ENCODE data around the gene MEIS2. TPM values are rescaled to one million over a fixed set of nuclear protein-coding genes. Genes with fewer than 3 reads are reported as not detected.
A peak's percentile ranks its signal among the peaks of the same experiment; 100 is the strongest.

The MEIS2 gene
- total RNA-seq, 1 donor from 2014 or later = 76.9 TPM

DNA sequence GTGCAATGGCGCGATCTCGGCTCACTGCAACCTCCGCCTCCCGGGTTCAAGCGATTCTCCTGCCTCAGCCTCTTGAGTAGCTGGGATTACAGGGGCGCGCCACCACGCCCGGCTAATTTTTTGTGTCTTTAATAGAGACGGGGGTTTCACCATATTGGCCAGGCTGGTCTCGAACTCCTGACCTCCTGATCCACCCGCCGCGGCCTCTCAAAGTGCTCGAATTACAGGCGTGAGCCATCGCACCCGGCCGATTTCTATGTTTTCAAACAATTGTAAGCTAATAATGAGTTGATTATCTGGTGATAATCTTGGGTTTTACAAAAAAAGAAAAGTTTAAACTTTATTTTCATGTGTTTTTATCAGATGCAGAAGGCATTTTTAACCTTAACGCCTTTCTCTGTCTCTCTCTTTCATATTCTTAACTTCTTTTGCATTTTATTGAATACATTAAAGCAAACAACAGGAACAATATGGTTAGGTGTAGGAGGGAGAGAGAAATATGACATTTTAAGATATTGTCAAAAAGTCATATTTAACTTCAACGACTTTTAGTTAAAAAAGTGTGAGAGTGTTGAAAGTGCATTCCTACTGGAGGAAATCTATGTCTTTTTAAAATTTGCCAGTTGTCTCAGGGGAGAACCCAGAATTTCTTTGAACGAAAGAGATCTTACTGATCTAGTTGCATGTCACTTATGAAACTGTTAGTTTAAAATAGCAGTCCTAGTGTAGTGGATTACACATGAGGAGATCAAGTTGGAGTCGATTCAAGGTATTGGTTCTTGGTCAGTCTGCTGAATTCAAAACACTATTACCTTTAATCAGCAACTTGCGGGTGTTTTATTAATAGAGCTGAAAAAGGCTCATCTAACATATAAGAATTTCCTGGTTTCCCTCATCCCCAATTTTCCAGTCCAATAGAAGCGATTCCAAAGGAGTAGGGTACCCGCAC lies 3.4 kb upstream of the MEIS2 start:
- intact Hi-C loops (cut with DNase I) = no loop called here
- TF ChIP-seq POLR2AphosphoS5 (IDR thresholded peaks at IDR 0.05; ENCODE audit: insufficient read depth in 1 of 2, low read depth in 1 of 2) (no peak), POLR2A (IDR thresholded peaks at IDR 0.05) (no peak)
- TF ChIP-seq, protein P1, sequence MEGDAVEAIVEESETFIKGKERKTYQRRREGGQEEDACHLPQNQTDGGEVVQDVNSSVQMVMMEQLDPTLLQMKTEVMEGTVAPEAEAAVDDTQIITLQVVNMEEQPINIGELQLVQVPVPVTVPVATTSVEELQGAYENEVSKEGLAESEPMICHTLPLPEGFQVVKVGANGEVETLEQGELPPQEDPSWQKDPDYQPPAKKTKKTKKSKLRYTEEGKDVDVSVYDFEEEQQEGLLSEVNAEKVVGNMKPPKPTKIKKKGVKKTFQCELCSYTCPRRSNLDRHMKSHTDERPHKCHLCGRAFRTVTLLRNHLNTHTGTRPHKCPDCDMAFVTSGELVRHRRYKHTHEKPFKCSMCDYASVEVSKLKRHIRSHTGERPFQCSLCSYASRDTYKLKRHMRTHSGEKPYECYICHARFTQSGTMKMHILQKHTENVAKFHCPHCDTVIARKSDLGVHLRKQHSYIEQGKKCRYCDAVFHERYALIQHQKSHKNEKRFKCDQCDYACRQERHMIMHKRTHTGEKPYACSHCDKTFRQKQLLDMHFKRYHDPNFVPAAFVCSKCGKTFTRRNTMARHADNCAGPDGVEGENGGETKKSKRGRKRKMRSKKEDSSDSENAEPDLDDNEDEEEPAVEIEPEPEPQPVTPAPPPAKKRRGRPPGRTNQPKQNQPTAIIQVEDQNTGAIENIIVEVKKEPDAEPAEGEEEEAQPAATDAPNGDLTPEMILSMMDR (IDR thresholded peaks at IDR 0.05) = no peak

DNA sequence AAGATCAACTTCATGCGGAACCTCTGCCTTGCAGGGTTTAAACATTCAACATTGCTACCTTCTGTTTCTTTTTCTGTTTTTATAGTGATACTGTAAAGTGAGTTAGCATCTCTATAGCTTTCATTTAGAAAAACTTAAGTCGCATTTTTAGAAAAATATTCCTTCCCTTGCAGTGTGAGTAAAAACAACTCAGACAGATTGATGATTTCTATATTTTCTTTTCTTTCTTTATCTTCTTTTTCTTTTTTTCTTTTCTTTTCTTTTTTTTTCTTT lies 2.8 kb upstream of the MEIS2 start:
- Histone ChIP-seq H3K9me3 (no peaks in the 10 kb centered on the region), H3K36me3 (no peaks in the 10 kb centered on the region), H3K4me1 (no peaks in the 10 kb centered on the region), H3K27me3 (no peaks in the 10 kb centered on the region), H3K27ac (peak overlapping the region; percentile 0), H3K4me3 (peak overlapping the region in 1 of 2 donors; percentile 74)
- intact Hi-C loops (cut with DNase I) = no loop called here
- no peak for DNase-seq (ENCODE audit: extremely low spot score in 2 of 2)
- TF ChIP-seq POLR2A (IDR thresholded peaks at IDR 0.05) (no peak), POLR2AphosphoS5 (IDR thresholded peaks at IDR 0.05; ENCODE audit: insufficient read depth in 1 of 2, low read depth in 1 of 2) (no peak)
- TF ChIP-seq, protein P1 (IDR thresholded peaks at IDR 0.05) = no peak

More for the DNA sequence above, 3.4 kb upstream of the MEIS2 start:
- DNase-seq (ENCODE audit: extremely low spot score in 2 of 2) = no peak
- H3K27me3 ChIP-seq = no peaks in the 10 kb centered on the region
- H3K36me3 ChIP-seq = no peaks in the 10 kb centered on the region
- H3K27ac ChIP-seq = peak overlapping the region; percentile 4
- H3K4me1 ChIP-seq = no peaks in the 10 kb centered on the region
- no peaks in the 10 kb centered on the region for H3K9me3 ChIP-seq
- H3K4me3 ChIP-seq = peak overlapping the region; percentile 17 to 74

DNA sequence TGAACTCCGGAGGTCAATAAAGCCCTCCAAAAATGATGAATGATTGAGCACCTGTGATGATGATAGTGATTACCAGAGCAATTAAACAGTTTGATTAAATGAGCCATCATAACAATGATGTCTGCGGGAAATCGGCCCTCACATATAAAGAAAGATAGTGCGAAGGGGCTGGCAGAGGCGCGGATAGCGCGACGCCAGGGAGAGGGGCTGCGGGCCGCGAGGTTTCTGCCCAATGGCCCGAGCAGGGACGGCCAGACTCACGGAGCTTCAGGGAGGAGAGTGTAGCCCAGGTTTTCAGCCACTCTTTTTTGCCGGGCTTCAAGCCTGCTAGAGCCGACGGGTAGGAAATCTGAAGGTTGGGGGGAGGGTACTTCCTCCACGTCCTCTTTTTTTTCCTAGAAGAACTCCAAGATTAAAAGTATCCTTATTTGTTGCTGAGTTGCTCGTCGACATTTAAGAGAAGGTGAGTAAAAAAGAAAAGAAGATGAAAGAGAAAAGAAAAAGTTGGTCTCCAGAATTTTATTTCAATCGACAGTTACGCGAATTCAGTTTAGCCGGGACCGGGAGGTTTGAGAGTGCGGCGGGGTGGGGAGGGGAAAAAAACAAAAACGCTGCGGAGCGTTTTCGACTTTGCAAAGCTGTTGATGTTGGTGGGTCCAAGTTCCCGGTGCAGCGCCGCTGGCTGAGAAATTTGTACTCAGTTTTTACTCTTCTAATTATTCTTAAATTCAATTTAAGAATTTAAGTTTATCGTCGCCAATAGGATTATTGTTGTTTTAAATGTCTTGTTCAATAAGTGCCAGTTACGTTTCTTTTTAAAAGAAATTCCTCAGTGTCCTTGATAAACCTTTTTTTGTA lies 2.2 kb upstream of the MEIS2 start:
- H3K4me1 ChIP-seq = no peaks in the 10 kb centered on the region
- TF ChIP-seq POLR2A (IDR thresholded peaks at IDR 0.05) = no peak
- TF ChIP-seq POLR2AphosphoS5 (IDR thresholded peaks at IDR 0.05; ENCODE audit: insufficient read depth in 1 of 2, low read depth in 1 of 2) = no peak
- TF ChIP-seq, protein P1 (IDR thresholded peaks at IDR 0.05) = no peak
- intact Hi-C loops (cut with DNase I) = no loop called here
- no peaks in the 10 kb centered on the region for H3K36me3 ChIP-seq
- H3K9me3 ChIP-seq = no peaks in the 10 kb centered on the region
- no peaks in the 10 kb centered on the region for H3K27me3 ChIP-seq
- H3K4me3 ChIP-seq = peak overlapping the region; percentile 74 to 80
- no peak for DNase-seq (ENCODE audit: extremely low spot score in 2 of 2)
- peak overlapping the region; percentile 95 for H3K27ac ChIP-seq

DNA sequence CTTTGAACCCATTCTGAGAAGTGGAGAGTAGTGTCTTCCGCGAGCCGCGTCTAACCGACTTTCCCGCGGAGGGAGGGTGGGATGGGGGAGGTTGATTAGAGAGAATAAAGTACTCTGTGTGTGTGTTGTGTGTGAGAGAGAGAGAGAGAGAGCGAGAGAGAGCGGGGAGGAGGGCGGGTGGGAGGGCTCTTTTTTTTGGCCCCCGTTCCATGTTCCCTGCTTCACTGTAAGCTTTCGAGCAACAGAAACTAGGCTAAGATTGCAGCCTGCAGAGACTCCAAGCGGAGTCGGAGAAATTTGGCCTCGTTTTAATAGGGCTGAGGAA lies 1.6 kb upstream of the MEIS2 start:
- no peaks in the 10 kb centered on the region for H3K9me3 ChIP-seq
- TF ChIP-seq POLR2A (IDR thresholded peaks at IDR 0.05) (no peak), POLR2AphosphoS5 (IDR thresholded peaks at IDR 0.05; ENCODE audit: insufficient read depth in 1 of 2, low read depth in 1 of 2) (no peak)
- TF ChIP-seq, protein P1 (IDR thresholded peaks at IDR 0.05) = no peak
- H3K4me3 ChIP-seq = peak overlapping the region; percentile 74 to 80
- no peaks in the 10 kb centered on the region for H3K36me3 ChIP-seq
- H3K4me1 ChIP-seq = no peaks in the 10 kb centered on the region
- peak overlapping the region; percentile 95 for H3K27ac ChIP-seq
- intact Hi-C loops (cut with DNase I) = no loop called here
- no peaks in the 10 kb centered on the region for H3K27me3 ChIP-seq
- no peak for DNase-seq (ENCODE audit: extremely low spot score in 2 of 2)

DNA sequence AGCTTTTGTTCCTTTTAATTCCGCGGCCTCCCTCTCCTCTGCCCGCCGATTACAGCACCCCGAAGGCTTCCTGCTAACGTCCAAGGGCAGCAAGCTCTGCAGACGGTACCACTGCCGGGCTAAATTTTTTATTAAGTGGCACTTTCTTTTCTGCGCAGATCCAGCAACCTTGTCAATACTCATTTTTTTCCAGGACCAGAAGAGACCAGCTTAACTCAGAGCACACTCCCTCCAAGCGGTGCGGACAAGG lies 542 bp upstream of the MEIS2 start:
- peak overlapping the region; percentile 95 for H3K27ac ChIP-seq
- no peaks in the 10 kb centered on the region for H3K27me3 ChIP-seq
- H3K36me3 ChIP-seq = no peaks in the 10 kb centered on the region
- intact Hi-C loops (cut with DNase I) = no loop called here
- peak overlapping the region; percentile 74 to 80 for H3K4me3 ChIP-seq
- no peak for DNase-seq (ENCODE audit: extremely low spot score in 2 of 2)
- peaks cover 7% of the 10 kb centered on the region for H3K4me1 ChIP-seq
- TF ChIP-seq POLR2A (IDR thresholded peaks at IDR 0.05) (no peak), POLR2AphosphoS5 (IDR thresholded peaks at IDR 0.05; ENCODE audit: insufficient read depth in 1 of 2, low read depth in 1 of 2) (no peak)
- TF ChIP-seq, protein P1 (IDR thresholded peaks at IDR 0.05) = no peak
- no peaks in the 10 kb centered on the region for H3K9me3 ChIP-seq

All from vagina (tissue), 2 donors.